ENCODE measurements around the gene PRSS22.

GRCh38 chr16:2894231-2894630 lies 36.3 kb upstream of the PRSS22 start:
- TF ChIP-seq CTCF (IDR thresholded peaks at IDR 0.05) = no peak
- TF ChIP-seq EP300 (IDR thresholded peaks at IDR 0.05; ENCODE audit: low read depth) = no peak
